Measurements from ENCODE around the gene PDZRN3.

GRCh38 chr3:73451301-73451944, 173.3 kb downstream of the PDZRN3 start:
- TF ChIP-seq, protein P1, sequence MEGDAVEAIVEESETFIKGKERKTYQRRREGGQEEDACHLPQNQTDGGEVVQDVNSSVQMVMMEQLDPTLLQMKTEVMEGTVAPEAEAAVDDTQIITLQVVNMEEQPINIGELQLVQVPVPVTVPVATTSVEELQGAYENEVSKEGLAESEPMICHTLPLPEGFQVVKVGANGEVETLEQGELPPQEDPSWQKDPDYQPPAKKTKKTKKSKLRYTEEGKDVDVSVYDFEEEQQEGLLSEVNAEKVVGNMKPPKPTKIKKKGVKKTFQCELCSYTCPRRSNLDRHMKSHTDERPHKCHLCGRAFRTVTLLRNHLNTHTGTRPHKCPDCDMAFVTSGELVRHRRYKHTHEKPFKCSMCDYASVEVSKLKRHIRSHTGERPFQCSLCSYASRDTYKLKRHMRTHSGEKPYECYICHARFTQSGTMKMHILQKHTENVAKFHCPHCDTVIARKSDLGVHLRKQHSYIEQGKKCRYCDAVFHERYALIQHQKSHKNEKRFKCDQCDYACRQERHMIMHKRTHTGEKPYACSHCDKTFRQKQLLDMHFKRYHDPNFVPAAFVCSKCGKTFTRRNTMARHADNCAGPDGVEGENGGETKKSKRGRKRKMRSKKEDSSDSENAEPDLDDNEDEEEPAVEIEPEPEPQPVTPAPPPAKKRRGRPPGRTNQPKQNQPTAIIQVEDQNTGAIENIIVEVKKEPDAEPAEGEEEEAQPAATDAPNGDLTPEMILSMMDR (conservative IDR thresholded peaks at IDR 0.05): no peak
- no peak for TF ChIP-seq EZH2 (IDR thresholded peaks at IDR 0.05; ENCODE audit: low read depth)

Data from PC-9 (cell line).